Panc1 (cell line): Measurements from ENCODE around the gene IRF9. TPM values are rescaled to one million over a fixed set of nuclear protein-coding genes. Genes with fewer than 3 reads are reported as not detected.

Experiments used
- ATAC-seq: fragments of 200-7000 bp; cut with Tn5 transposase; 2 replicates; pipeline ENCODE4 v1.9.1; 2020; ENCODE audit warnings: mild to moderate bottlenecking, moderate library complexity
- BruUV-seq: library from RNA; stranded (reverse); fragments of 400-500 nt; replicated peaks from 2 replicates; lab custom pipeline; 2021; lab: Mats Ljungman, UMichigan
- CTCF ChIA-PET: fragments of 300-600 bp; sonication (Branson Sonifier 250); formaldehyde crosslinking; loops from one replicate; lab custom pipeline; 2022; ENCODE audit warnings: antibody characterized with exemption; lab: Charles Lee
- POLR2A ChIA-PET: fragments of 300-600 bp; sonication (Branson Sonifier 250); formaldehyde crosslinking; loops from one replicate; lab custom pipeline; 2022; ENCODE audit warnings: antibody characterized with exemption; lab: Charles Lee
- DNase-seq: peaks from one replicate; pipeline ENCODE4 v3.0.0-alpha.2; 2010; ENCODE audit warnings: low read depth, low spot score
- H3K27ac ChIP-seq: 2 replicates; pipeline ENCODE4 v1.5.1; 2011; ENCODE audit warnings: mild to moderate bottlenecking, low read length, inconsistent platforms
- H3K27me3 ChIP-seq: fragments of 200-500 bp; sonication (Bioruptor generic); 2 replicates; pipeline ENCODE4 v1.6.0; 2014; ENCODE audit warnings: low read length, inconsistent platforms; ENCODE audit not compliant: control insufficient read depth, insufficient read depth
- H3K36me3 ChIP-seq: fragments of 200-500 bp; sonication (Bioruptor generic); 2 replicates; pipeline ENCODE4 v1.5.1; 2014; ENCODE audit warnings: inconsistent platforms, mild to moderate bottlenecking, low read length, moderate library complexity; ENCODE audit not compliant: control insufficient read depth, insufficient read depth
- H3K4me1 ChIP-seq: 2 replicates; pipeline ENCODE4 v1.5.1; 2011; ENCODE audit warnings: inconsistent platforms, mild to moderate bottlenecking, low read length, moderate library complexity; ENCODE audit not compliant: control insufficient read depth, insufficient read depth
- H3K4me3 ChIP-seq, 2 experiments: 2 replicates each; pipeline ENCODE4 v1.5.1; 2011 to 2012; ENCODE audit warnings: low read depth in 2 of 2, low read length in 2 of 2, mild to moderate bottlenecking in 2 of 2, inconsistent platforms in 1 of 2, moderate library complexity in 1 of 2
- H3K9me3 ChIP-seq: fragments of 200-500 bp; sonication (Bioruptor generic); 2 replicates; pipeline ENCODE4 v1.5.1; 2014; ENCODE audit warnings: low read depth, mild to moderate bottlenecking, inconsistent platforms, low read length, moderate library complexity; ENCODE audit not compliant: control insufficient read depth, insufficient read depth
- CTCF ChIP-seq: fragments of 450-650 bp; IDR thresholded peaks from 2 replicates; pipeline ENCODE4 v1.5.1; 2017; ENCODE audit warnings: mild to moderate bottlenecking
- POLR2AphosphoS5 ChIP-seq: IDR thresholded peaks from 2 replicates; pipeline ENCODE4 v1.6.1; 2012; ENCODE audit warnings: mild to moderate bottlenecking, low read depth, low read length, moderate library complexity
- REST ChIP-seq, 2 experiments: IDR thresholded peaks; 2 replicates each; pipeline ENCODE4 v1.6.1; 2011 to 2012; ENCODE audit warnings: low read depth in 2 of 2, control low read depth in 1 of 2, low read length in 1 of 2, mild to moderate bottlenecking in 1 of 2, moderate library complexity in 1 of 2; ENCODE audit not compliant: insufficient read depth in 1 of 2
- SIN3A ChIP-seq: IDR thresholded peaks from 2 replicates; pipeline ENCODE4 v1.6.1; 2012; ENCODE audit warnings: low read depth, mild to moderate bottlenecking, low read length, moderate library complexity, borderline replicate concordance; ENCODE audit not compliant: insufficient read depth
- TCF7L2 ChIP-seq: IDR thresholded peaks from 2 replicates; pipeline ENCODE4 v1.6.1; 2011; ENCODE audit warnings: mild to moderate bottlenecking, low read depth, low read length, inconsistent platforms
- in situ Hi-C: cut with HindIII; loops from 2 replicates; pipeline ENCODE4 v1.10.0; 2016; ENCODE audit warnings: low sequenced_read_pairs, low pct_unique_long_range_greater_than_20kb
- intact Hi-C: fragments of 100-400 bp; cut with micrococcal nuclease; formaldehyde crosslinking; loops from one replicate; pipeline ENCODE4 v1.10.0; 2022; ENCODE audit not compliant: unreplicated experiment
- total RNA-seq: library from RNA; stranded (reverse); gene quantifications from one replicate; pipeline ENCODE4 v1.2.1, GENCODE V29; 2021; ENCODE audit not compliant: unreplicated experiment

Gene IRF9
- total RNA-seq, 1 experiment from 2014 or later: 24.5 TPM

- Histone ChIP-seq H3K4me3 (no peak overlapping the region), H3K4me1 (peaks cover 4% of the 10 kb centered on the region), H3K36me3 (peaks cover 3% of the 10 kb centered on the region), H3K27me3 (no peaks in the 10 kb centered on the region), H3K9me3 (no peaks in the 10 kb centered on the region), H3K27ac (no peak overlapping the region)
- ChIA-PET CTCF (no interaction called here), POLR2A (no interaction called here)
- intact Hi-C loops: no loop called here
- BruUV-seq: no TSS peak
- no peak for TF ChIP-seq POLR2AphosphoS5
- TF ChIP-seq REST (IDR thresholded peaks at IDR 0.05; ENCODE audit: insufficient read depth in 1 of 2, low read depth in 2 of 2, low read length in 1 of 2): no peak
- no peak for TF ChIP-seq SIN3A
- no peak for TF ChIP-seq CTCF
- TF ChIP-seq TCF7L2: no peak
- in situ Hi-C loops: no loop called here
- ATAC-seq: no peak
- no peak for DNase-seq
Measured at GRCh38 chr14:24157331-24157730, 3.7 kb upstream of the IRF9 start.

GRCh38 chr14:24159777-24160498 lies 1.1 kb upstream of the IRF9 start:
- ChIA-PET POLR2A (no interaction called here), CTCF (interaction anchor here (0.6 kb wide), 1 partner anchor 1683 kb away, joined by 6 read pairs; no protein-coding TSS in a partner anchor)
- no TSS peak for BruUV-seq
- TF ChIP-seq REST (IDR thresholded peaks at IDR 0.05; ENCODE audit: insufficient read depth in 1 of 2, low read depth in 2 of 2, low read length in 1 of 2) (no peak), CTCF (no peak), SIN3A (no peak), TCF7L2 (no peak), POLR2AphosphoS5 (no peak)
- intact Hi-C loops (no loop called here), in situ Hi-C loops (no loop called here)
- H3K27ac ChIP-seq: no peak overlapping the region
- ATAC-seq (no peak), DNase-seq (no peak)
- no peaks in the 10 kb centered on the region for H3K27me3 ChIP-seq
- H3K36me3 ChIP-seq: no peaks in the 10 kb centered on the region; the same call in none of the 2 replicates
- no peaks in the 10 kb centered on the region for H3K9me3 ChIP-seq
- H3K4me3 ChIP-seq: no peak overlapping the region
- H3K4me1 ChIP-seq: peaks cover 4% of the 10 kb centered on the region
